Naive B cell (primary cell): ENCODE results near the gene ATRNL1. TPM values are rescaled to one million over a fixed set of nuclear protein-coding genes. Genes with fewer than 3 reads are reported as not detected.

ENCODE experiments used
- ATAC-seq, 2 donors: fragments of 150-1000 bp; cut with Tn5 transposase; 2 replicates each; pipeline ENCODE4 v1.10.0; 2021; ENCODE audit warnings: low read depth in 2 of 2, mild to moderate bottlenecking in 2 of 2, moderate library complexity in 2 of 2
- DNase-seq: peaks from one replicate; pipeline ENCODE4 v3.0.0; 2022
- H3K27ac Mint-ChIP-seq, 6 donors: one replicate each; pipeline ENCODE4 v1.8.0; 2020 to 2022; ENCODE audit warnings: mild to moderate bottlenecking in 6 of 6, mixed read lengths in 6 of 6, moderate library complexity in 5 of 6, inconsistent platforms in 2 of 6
- H3K27me3 Mint-ChIP-seq, 3 donors: one replicate each; pipeline ENCODE4 v1.8.0; 2021 to 2022; ENCODE audit warnings: mixed read lengths in 3 of 3, mild to moderate bottlenecking in 1 of 3
- H3K36me3 Mint-ChIP-seq, 2 donors: one replicate each; pipeline ENCODE4 v1.8.0; 2020 to 2022; ENCODE audit warnings: mixed read lengths in 2 of 2, inconsistent platforms in 1 of 2, mild to moderate bottlenecking in 1 of 2
- H3K4me1 Mint-ChIP-seq, 3 donors: one replicate each; pipeline ENCODE4 v1.8.0; 2020 to 2022; ENCODE audit warnings: mixed read lengths in 3 of 3, inconsistent platforms in 1 of 3, mild to moderate bottlenecking in 1 of 3, moderate library complexity in 1 of 3
- H3K4me3 Mint-ChIP-seq, 8 donors: one replicate each; pipeline ENCODE4 v1.8.0; 2020 to 2022; ENCODE audit warnings: mild to moderate bottlenecking in 8 of 8, mixed read lengths in 8 of 8, moderate library complexity in 8 of 8, inconsistent platforms in 2 of 8
- H3K9me3 Mint-ChIP-seq, 7 donors: one replicate each; pipeline ENCODE4 v1.8.0; 2020 to 2022; ENCODE audit warnings: mixed read lengths in 7 of 7, mild to moderate bottlenecking in 5 of 7, inconsistent platforms in 2 of 7, moderate library complexity in 1 of 7
- polyA plus RNA-seq, 6 donors: library from polyadenylated mRNA; unstranded; fragments of 300-500 nt; fragmentation: Illumina TruSeq; gene quantifications; one replicate each; pipeline ENCODE4 v1.2.3, GENCODE V29; 2021; ENCODE audit warnings: low read depth in 6 of 6

Gene ATRNL1
- polyA plus RNA-seq, 6 donors from 2014 or later, result 0.03 to 1.7 (median 0.49) TPM; not detected in 2

DNA sequence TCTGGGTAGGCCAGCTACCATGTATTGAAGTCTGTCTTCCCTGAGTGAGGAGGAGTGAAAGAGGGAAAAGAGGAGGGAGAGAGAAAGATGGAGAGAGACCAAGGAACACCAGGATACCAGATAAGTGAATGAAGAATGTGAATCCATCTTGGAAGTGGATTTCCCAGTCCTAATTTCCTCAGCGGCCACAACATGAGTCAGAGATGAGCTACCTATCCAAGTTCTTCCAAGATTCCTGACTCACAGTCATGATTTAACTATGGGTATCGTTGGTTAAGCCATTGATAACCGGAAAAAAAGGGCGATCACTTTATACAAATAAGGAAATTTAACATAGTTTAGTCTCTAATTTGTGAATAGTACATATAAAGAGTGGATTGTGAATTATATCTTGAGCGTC lies 561.8 kb downstream of the ATRNL1 start:
- no peak overlapping the region for H3K27ac Mint-ChIP-seq
- no peaks in the 10 kb centered on the region for H3K36me3 Mint-ChIP-seq
- H3K4me3 Mint-ChIP-seq, result no peak overlapping the region
- ATAC-seq (no peak), DNase-seq (no peak)
- H3K27me3 Mint-ChIP-seq, result no peaks in the 10 kb centered on the region
- no peaks in the 10 kb centered on the region for H3K4me1 Mint-ChIP-seq
- peaks cover 0 to 4% (median 0%) of the 10 kb centered on the region in 7 donors for H3K9me3 Mint-ChIP-seq

DNA sequence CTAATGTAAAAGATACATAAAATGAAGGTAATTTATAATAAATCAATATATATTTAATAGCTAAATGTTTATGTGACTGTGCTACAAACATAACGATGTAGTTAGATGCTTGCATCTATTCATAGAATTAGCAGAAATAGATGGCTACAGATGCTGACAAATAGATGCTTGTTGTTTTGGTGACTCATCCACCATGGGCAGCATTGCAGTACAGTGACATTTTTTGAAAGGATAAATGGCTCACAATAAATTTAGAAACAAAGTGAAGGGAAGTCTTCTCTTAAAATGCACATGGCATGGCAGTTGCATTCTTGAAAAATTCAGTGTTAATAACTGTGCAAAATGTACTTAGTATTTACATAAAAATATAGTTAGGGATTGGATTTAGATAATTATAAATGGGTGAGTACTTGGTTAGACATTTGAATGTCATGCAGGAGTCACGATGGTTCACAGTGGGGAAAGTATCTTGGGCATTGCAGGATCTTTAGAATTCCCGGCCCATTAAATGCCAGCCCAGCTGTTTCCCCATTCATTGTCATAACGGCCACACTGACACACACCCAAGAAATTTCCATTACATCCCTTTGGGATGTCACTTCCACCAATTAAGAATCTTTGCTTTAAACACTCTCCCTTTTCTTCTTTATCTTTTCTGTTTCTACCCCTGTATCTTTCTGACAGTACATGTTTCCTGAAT lies 564.1 kb downstream of the ATRNL1 start:
- ATAC-seq, result no peak
- H3K27ac Mint-ChIP-seq, result peak overlapping the region in 1 of 6 donors; percentile 5
- H3K36me3 Mint-ChIP-seq, result no peaks in the 10 kb centered on the region
- no peaks in the 10 kb centered on the region for H3K4me1 Mint-ChIP-seq
- H3K9me3 Mint-ChIP-seq, result peaks cover 0 to 4% (median 0%) of the 10 kb centered on the region in 7 donors
- H3K27me3 Mint-ChIP-seq, result no peaks in the 10 kb centered on the region
- H3K4me3 Mint-ChIP-seq, result no peak overlapping the region
- no peak for DNase-seq

DNA sequence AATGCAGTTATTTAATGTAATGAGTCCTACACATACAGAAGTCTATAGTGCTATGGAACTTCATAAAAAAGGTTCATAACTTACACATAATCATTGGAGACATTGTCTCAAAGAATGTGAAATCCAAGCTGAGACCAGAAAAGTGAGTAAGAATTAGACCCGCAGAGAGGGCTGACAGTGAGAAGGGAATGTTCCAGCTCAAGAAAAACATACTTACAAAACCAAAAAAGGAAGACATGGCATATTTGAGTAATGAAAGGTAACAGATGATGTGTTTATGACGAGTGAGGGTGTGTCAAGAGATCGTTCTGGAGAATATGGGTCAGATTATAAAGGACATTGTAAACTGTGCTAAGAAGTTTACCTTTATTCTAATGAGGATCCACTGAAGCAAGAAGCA lies 566.5 kb downstream of the ATRNL1 start:
- Mint-ChIP-seq H3K4me3 (no peak overlapping the region), H3K4me1 (no peaks in the 10 kb centered on the region), H3K27me3 (no peaks in the 10 kb centered on the region)

DNA sequence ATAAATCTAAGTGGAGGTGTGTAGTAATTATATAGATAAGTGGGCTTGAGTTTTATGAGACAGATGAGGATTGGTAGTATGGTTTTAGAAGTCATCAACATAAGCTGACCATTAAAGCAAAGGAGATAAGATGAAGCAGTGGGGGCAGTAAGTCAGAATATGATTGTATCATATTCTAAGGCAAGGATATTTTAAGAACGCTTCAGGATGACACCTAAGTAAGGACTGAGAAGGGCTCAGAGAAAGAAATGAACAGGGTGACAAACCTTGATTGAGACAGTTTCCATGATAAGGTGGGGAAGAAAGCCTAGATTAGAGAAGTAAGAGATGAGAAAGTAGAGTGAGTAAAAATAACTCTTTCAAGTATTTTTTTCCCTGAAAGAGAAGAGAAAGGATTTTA lies 567.2 kb downstream of the ATRNL1 start:
- Mint-ChIP-seq H3K27me3 (no peaks in the 10 kb centered on the region), H3K9me3 (peaks cover 0 to 5% (median 0%) of the 10 kb centered on the region in 7 donors), H3K4me3 (no peak overlapping the region), H3K4me1 (no peaks in the 10 kb centered on the region), H3K36me3 (no peaks in the 10 kb centered on the region), H3K27ac (no peak overlapping the region)
- DNase-seq (no peak), ATAC-seq (no peak)

More for the DNA sequence above, 566.5 kb downstream of the ATRNL1 start:
- no peak for ATAC-seq
- Mint-ChIP-seq H3K36me3 (no peaks in the 10 kb centered on the region), H3K9me3 (peaks cover 0 to 9% (median 0%) of the 10 kb centered on the region in 7 donors), H3K27ac (no peak overlapping the region)
- DNase-seq, result no peak

DNA sequence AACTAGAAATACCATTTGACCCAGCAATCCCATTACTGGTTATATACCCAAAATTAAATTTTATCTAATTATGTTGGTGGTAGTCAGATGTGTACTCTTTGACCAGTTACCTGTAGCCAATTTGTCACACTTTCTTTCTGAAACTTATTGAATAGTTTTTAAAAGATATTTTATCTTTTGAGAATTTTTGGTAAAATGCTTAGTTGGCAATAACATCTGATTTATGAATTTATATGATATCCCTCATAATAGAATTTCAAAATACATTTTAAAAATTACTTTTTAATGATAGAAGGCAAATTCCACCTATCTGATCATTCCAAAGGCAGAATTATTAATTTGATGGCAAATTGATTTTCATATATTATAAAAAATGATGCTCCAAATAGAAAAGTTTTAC lies 569.3 kb downstream of the ATRNL1 start:
- DNase-seq (no peak), ATAC-seq (no peak)
- H3K4me3 Mint-ChIP-seq, result no peak overlapping the region
- H3K27me3 Mint-ChIP-seq, result no peaks in the 10 kb centered on the region
- H3K36me3 Mint-ChIP-seq, result no peaks in the 10 kb centered on the region
- no peak overlapping the region for H3K27ac Mint-ChIP-seq
- peaks cover 0 to 5% (median 0%) of the 10 kb centered on the region in 7 donors for H3K9me3 Mint-ChIP-seq
- no peaks in the 10 kb centered on the region for H3K4me1 Mint-ChIP-seq

DNA sequence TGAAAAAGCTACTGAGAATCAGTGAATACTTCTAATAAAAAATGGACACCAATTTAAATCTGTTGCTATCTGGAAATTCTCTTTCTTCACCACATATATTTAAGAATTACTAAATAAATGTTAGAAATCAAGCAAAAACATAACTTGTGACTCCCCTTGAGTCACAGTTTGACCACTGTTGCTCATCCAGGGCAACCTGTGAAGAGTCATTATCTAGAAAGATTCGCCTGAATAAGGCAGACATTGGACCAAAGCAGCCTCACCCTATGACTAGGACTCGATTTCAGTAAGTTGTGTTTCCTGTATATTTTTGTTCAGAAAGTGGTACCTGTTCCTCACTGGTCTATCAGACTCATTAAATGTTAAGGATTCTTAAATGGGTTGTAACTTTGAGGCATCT lies 572.4 kb downstream of the ATRNL1 start:
- Mint-ChIP-seq H3K27me3 (no peaks in the 10 kb centered on the region), H3K27ac (no peak overlapping the region), H3K36me3 (no peaks in the 10 kb centered on the region), H3K4me3 (no peak overlapping the region), H3K4me1 (no peaks in the 10 kb centered on the region), H3K9me3 (peaks cover 0 to 5% (median 0%) of the 10 kb centered on the region in 7 donors)
- DNase-seq (no peak), ATAC-seq (no peak)

DNA sequence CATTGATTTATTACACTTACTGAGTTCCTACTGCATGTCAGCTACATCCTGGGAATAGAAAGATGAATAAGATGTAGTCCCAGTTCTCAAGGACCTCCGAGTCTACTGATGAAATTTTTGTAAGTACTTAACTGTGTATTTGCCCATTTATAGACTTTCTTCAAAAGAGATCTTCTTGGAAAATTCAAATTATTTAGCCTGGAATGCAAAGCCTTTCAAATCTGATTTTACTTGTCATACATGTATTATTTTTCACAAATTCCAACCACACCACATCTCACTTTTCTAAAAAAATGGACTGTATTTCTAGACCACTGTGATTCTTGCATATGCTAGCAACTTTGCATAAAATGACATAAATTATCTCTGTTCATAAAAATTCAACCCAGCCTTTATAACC lies 581.3 kb downstream of the ATRNL1 start:
- no peak for DNase-seq
- Mint-ChIP-seq H3K9me3 (peaks cover 0 to 8% (median 1%) of the 10 kb centered on the region in 7 donors), H3K36me3 (no peaks in the 10 kb centered on the region), H3K4me1 (no peaks in the 10 kb centered on the region), H3K27ac (no peak overlapping the region), H3K4me3 (no peak overlapping the region), H3K27me3 (no peaks in the 10 kb centered on the region)
- no peak for ATAC-seq

DNA sequence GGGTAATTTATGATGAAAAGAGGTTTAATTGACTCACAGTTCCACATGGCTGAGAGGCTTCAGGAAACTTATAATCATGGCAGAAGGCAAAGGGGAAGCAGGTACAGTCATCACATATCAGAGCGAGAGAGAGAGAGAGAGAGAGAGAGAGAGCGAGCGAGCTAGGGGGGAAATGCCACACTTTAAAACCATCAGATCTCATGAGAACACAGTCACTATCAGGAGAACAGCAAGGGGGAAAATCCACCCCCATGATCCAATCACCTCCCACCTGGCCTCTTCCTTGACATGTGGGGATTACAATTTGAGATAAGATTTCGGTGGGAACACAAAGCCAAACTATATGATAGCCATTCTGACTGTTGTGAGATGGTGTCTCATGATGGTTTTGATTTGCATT lies 603.6 kb downstream of the ATRNL1 start:
- Mint-ChIP-seq H3K36me3 (no peaks in the 10 kb centered on the region), H3K4me1 (no peaks in the 10 kb centered on the region), H3K27ac (no peak overlapping the region), H3K4me3 (no peak overlapping the region), H3K9me3 (peaks cover 0 to 2% (median 0%) of the 10 kb centered on the region in 7 donors), H3K27me3 (no peaks in the 10 kb centered on the region)
- no peak for DNase-seq
- no peak for ATAC-seq

DNA sequence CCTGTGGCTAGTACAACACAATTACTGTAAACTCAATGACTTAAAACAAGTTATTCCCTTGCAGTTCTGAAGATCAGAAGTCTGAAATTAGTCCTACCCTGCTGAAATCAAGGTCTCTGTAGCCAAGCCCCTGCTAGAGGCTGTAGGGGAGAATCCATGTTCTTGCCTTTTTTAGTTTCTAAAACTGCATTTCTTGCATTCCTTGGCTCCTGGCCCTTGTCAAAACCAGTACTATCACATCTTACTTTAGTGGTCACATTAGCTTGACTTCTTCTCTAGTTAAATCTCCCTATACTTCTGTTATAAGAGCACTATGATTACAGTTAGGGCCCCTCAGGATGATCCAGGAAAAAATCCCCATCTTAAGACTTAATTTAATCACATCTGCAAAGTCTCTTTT lies 612.9 kb downstream of the ATRNL1 start:
- no peak overlapping the region for H3K27ac Mint-ChIP-seq
- no peaks in the 10 kb centered on the region for H3K4me1 Mint-ChIP-seq
- H3K36me3 Mint-ChIP-seq, result no peaks in the 10 kb centered on the region
- no peaks in the 10 kb centered on the region for H3K27me3 Mint-ChIP-seq
- no peak overlapping the region for H3K4me3 Mint-ChIP-seq
- H3K9me3 Mint-ChIP-seq, result no peaks in the 10 kb centered on the region
- ATAC-seq, result no peak
- DNase-seq, result no peak

DNA sequence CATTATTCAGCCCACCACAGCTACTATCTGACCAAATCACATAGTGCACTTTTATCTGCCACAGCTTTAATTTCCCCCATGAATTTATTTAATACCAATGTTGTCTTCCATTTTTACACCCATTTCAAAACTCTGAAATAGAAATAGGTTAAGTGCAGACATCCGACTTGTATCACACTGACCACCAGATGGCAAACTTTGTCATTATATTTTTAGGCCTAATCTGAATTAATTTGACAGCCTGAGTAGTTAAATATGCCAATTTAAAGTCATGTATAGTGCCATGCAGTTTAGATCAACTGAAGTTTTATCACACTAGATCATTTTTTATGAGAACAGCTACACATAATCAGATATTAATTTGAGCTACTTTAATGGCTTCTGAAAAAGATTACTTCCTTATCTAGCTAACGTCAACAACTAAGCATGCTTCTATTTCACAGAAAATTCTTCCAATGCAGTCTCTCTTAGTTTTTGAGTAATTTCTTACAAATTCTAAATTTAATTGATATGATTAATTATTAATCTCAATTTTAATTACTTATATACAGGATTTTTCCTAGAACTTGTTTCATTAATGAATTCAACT lies 613.4 kb downstream of the ATRNL1 start:
- Mint-ChIP-seq H3K9me3 (no peaks in the 10 kb centered on the region), H3K4me1 (no peaks in the 10 kb centered on the region), H3K27ac (no peak overlapping the region), H3K36me3 (no peaks in the 10 kb centered on the region), H3K27me3 (no peaks in the 10 kb centered on the region), H3K4me3 (no peak overlapping the region)
- ATAC-seq (no peak), DNase-seq (no peak)

DNA sequence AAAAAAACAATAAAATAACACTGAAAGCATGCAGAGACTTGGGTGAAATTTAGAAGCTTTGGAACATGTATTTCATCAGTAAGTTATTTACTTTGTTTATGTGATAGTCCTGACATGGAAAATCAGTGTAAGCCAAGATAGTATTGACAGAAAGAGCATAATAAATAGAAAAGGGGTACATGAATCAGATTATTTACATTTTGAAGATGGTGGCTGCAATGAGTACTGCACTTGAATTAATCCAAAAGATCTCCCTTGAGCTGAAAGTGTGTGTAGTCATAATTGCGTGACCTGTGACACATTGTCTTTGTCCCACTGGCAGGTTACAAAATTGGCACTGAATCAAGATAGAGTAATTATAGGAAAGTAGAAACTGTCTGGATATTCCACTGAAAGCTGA lies 617.0 kb downstream of the ATRNL1 start:
- Mint-ChIP-seq H3K9me3 (peaks cover 0 to 2% (median 0%) of the 10 kb centered on the region in 7 donors), H3K4me1 (no peaks in the 10 kb centered on the region), H3K4me3 (no peak overlapping the region), H3K36me3 (no peaks in the 10 kb centered on the region), H3K27me3 (no peaks in the 10 kb centered on the region), H3K27ac (no peak overlapping the region)
- ATAC-seq (no peak), DNase-seq (no peak)

DNA sequence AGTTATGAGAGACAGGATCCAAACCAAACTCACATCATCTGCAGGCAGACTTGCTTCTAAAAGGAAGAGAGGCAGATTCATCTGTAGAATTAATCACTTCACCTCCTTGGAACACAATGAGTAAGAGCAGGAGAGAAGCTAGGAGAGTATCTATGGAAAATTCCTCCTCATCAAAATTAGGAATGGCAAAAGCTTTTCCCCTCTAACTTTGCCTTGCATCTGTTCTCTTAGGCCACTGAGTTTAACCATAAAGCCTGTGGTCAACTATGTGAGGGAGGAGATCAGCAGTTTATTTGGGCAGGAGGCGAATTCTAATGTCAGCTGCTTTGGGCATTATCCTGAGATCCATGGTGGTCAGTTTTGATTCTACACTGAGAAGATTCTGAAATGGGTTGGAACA lies 618.1 kb downstream of the ATRNL1 start:
- H3K36me3 Mint-ChIP-seq, result no peaks in the 10 kb centered on the region
- DNase-seq (no peak), ATAC-seq (no peak)
- H3K9me3 Mint-ChIP-seq, result peaks cover 0 to 2% (median 0%) of the 10 kb centered on the region in 7 donors
- H3K27me3 Mint-ChIP-seq, result no peaks in the 10 kb centered on the region
- H3K4me3 Mint-ChIP-seq, result no peak overlapping the region
- no peaks in the 10 kb centered on the region for H3K4me1 Mint-ChIP-seq
- no peak overlapping the region for H3K27ac Mint-ChIP-seq

DNA sequence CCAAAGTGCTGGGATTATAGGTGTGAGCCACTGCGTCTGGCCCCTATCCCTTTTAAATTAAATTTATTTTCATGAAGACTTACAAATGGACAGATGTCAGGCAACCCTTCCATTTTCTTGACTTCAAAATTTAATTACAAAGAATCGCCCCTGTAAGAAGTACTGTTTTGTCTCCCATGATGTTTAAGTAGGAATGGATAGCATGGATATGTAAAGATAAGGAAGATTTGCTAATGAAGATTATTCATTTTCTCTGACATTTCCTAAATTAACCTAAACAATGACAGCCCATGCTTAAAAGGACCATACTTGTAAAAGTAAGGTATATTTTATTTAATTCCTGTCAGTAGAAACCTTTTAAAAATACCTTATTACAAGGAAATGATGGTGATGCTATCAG lies 627.0 kb downstream of the ATRNL1 start:
- no peak for DNase-seq
- H3K4me1 Mint-ChIP-seq, result no peaks in the 10 kb centered on the region
- no peaks in the 10 kb centered on the region for H3K36me3 Mint-ChIP-seq
- peaks cover 0 to 4% (median 0%) of the 10 kb centered on the region in 7 donors for H3K9me3 Mint-ChIP-seq
- H3K4me3 Mint-ChIP-seq, result no peak overlapping the region
- no peak for ATAC-seq
- H3K27me3 Mint-ChIP-seq, result no peaks in the 10 kb centered on the region
- H3K27ac Mint-ChIP-seq, result no peak overlapping the region

DNA sequence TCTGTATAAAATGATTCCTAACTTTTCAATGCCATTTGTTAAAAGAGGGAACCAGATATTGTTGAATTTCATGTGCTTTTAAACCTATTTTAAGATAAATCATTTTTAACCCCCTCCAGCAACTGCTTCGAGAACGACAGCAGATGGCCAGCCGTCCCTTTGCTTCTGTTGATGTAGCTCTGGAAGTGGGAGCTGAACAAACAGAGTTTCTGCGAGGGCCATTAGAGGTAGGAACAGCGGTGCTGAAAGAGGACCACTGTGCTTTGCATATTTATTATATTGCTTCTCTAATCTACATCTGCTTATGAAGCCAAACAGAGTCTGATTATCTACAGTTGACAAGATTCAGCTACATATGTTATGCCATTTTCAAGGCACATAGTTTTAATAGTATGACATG lies 634.0 kb downstream of the ATRNL1 start:
- H3K4me1 Mint-ChIP-seq, result no peaks in the 10 kb centered on the region

More for the DNA sequence above, 634.0 kb downstream of the ATRNL1 start:
- H3K27ac Mint-ChIP-seq, result no peak overlapping the region
- H3K36me3 Mint-ChIP-seq, result no peaks in the 10 kb centered on the region
- H3K4me3 Mint-ChIP-seq, result no peak overlapping the region
- ATAC-seq, result no peak
- no peak for DNase-seq
- peaks cover 0 to 4% (median 0%) of the 10 kb centered on the region in 7 donors for H3K9me3 Mint-ChIP-seq
- H3K27me3 Mint-ChIP-seq, result no peaks in the 10 kb centered on the region
